ENCODE results near the gene AP3B1. TPM values are rescaled to one million over a fixed set of nuclear protein-coding genes. Genes with fewer than 3 reads are reported as not detected.

AP3B1 gene
- total RNA-seq, 1 donor from 2014 or later: 14.3 TPM

- H3K36me3 Mint-ChIP-seq (ENCODE audit: unreplicated experiment): no peaks in the 10 kb centered on the region
- H3K9me3 Mint-ChIP-seq (ENCODE audit: unreplicated experiment): no peaks in the 10 kb centered on the region
- no peaks in the 10 kb centered on the region for H3K4me1 Mint-ChIP-seq (ENCODE audit: low read depth, unreplicated experiment)
- no peaks in the 10 kb centered on the region for H3K27me3 Mint-ChIP-seq (ENCODE audit: unreplicated experiment)
- TF ChIP-seq CTCF (IDR thresholded peaks at IDR 0.05; ENCODE audit: partially characterized antibody, unreplicated experiment): no peak
- no peak overlapping the region for H3K4me3 Mint-ChIP-seq (ENCODE audit: unreplicated experiment)
- DNase-seq: no peak
- H3K27ac Mint-ChIP-seq (ENCODE audit: unreplicated experiment): no peak overlapping the region
These were observed 18.4 kb downstream of the AP3B1 start for GRCh38 chr5:78275998-78276543.

- H3K4me3 Mint-ChIP-seq (ENCODE audit: unreplicated experiment): no peak overlapping the region
- TF ChIP-seq CTCF (IDR thresholded peaks at IDR 0.05; ENCODE audit: partially characterized antibody, unreplicated experiment): no peak
These were observed 19.8 kb downstream of the AP3B1 start for GRCh38 chr5:78274540-78275197.

GRCh38 chr5:78273436-78273835 is 21.1 kb downstream of the AP3B1 start:
- no peak for DNase-seq
- no peaks in the 10 kb centered on the region for H3K36me3 Mint-ChIP-seq (ENCODE audit: unreplicated experiment)
- no peaks in the 10 kb centered on the region for H3K9me3 Mint-ChIP-seq (ENCODE audit: unreplicated experiment)
- no peak for TF ChIP-seq CTCF (IDR thresholded peaks at IDR 0.05; ENCODE audit: partially characterized antibody, unreplicated experiment)
- H3K27ac Mint-ChIP-seq (ENCODE audit: unreplicated experiment): no peak overlapping the region
- H3K27me3 Mint-ChIP-seq (ENCODE audit: unreplicated experiment): no peaks in the 10 kb centered on the region
- no peaks in the 10 kb centered on the region for H3K4me1 Mint-ChIP-seq (ENCODE audit: low read depth, unreplicated experiment)
- H3K4me3 Mint-ChIP-seq (ENCODE audit: unreplicated experiment): no peak overlapping the region

More at GRCh38 chr5:78274540-78275197, 19.8 kb downstream of the AP3B1 start:
- no peaks in the 10 kb centered on the region for H3K9me3 Mint-ChIP-seq (ENCODE audit: unreplicated experiment)
- H3K36me3 Mint-ChIP-seq (ENCODE audit: unreplicated experiment): no peaks in the 10 kb centered on the region
- no peaks in the 10 kb centered on the region for H3K4me1 Mint-ChIP-seq (ENCODE audit: low read depth, unreplicated experiment)
- H3K27me3 Mint-ChIP-seq (ENCODE audit: unreplicated experiment): no peaks in the 10 kb centered on the region
- DNase-seq: no peak
- H3K27ac Mint-ChIP-seq (ENCODE audit: unreplicated experiment): no peak overlapping the region

GRCh38 chr5:78271766-78272165 is 22.7 kb downstream of the AP3B1 start:
- Mint-ChIP-seq H3K9me3 (ENCODE audit: unreplicated experiment) (no peaks in the 10 kb centered on the region), H3K27me3 (ENCODE audit: unreplicated experiment) (no peaks in the 10 kb centered on the region), H3K4me3 (ENCODE audit: unreplicated experiment) (no peak overlapping the region), H3K27ac (ENCODE audit: unreplicated experiment) (no peak overlapping the region), H3K36me3 (ENCODE audit: unreplicated experiment) (no peaks in the 10 kb centered on the region), H3K4me1 (ENCODE audit: low read depth, unreplicated experiment) (no peaks in the 10 kb centered on the region)
- no peak for DNase-seq
- TF ChIP-seq CTCF (IDR thresholded peaks at IDR 0.05; ENCODE audit: partially characterized antibody, unreplicated experiment): no peak

- H3K9me3 Mint-ChIP-seq (ENCODE audit: unreplicated experiment): no peaks in the 10 kb centered on the region
- no peak overlapping the region for H3K4me3 Mint-ChIP-seq (ENCODE audit: unreplicated experiment)
- no peaks in the 10 kb centered on the region for H3K4me1 Mint-ChIP-seq (ENCODE audit: low read depth, unreplicated experiment)
- no peak overlapping the region for H3K27ac Mint-ChIP-seq (ENCODE audit: unreplicated experiment)
- no peaks in the 10 kb centered on the region for H3K27me3 Mint-ChIP-seq (ENCODE audit: unreplicated experiment)
- H3K36me3 Mint-ChIP-seq (ENCODE audit: unreplicated experiment): no peaks in the 10 kb centered on the region
- TF ChIP-seq CTCF (IDR thresholded peaks at IDR 0.05; ENCODE audit: partially characterized antibody, unreplicated experiment): peak; percentile 77
- no peak for DNase-seq
These were observed 25.3 kb downstream of the AP3B1 start for GRCh38 chr5:78269088-78269703.

Data from glutamatergic neuron (in vitro differentiated cells).